Esophagus squamous epithelium (tissue), 5 donors: ENCODE measurements around the gene LRP10. TPM values are rescaled to one million over a fixed set of nuclear protein-coding genes. Genes with fewer than 3 reads are reported as not detected.
"Not testable (repeated sequence)": the region's sequence is repeated elsewhere in the genome, so short reads cannot be mapped to it uniquely, and the experiment has no call there.

Source experiments
- DNase-seq: peaks from one replicate; lab custom pipeline; 2025; lab: John Stamatoyannopoulos, UW
- H3K27ac ChIP-seq, 4 donors: fragments of 200-600 bp; sonication (generic); one replicate each; pipeline ENCODE4 v1.5.1; 2016 to 2019; ENCODE audit warnings: mild to moderate bottlenecking in 1 of 4
- H3K27me3 ChIP-seq, 4 donors: fragments of 200-600 bp; sonication (generic); 1 replicate in 3 of 4; 2 replicates in 1 of 4; pipeline versions ENCODE4 v1.5.1 to v1.6.0; 2017 to 2021; ENCODE audit warnings: antibody characterized with exemption in 1 of 4
- H3K36me3 ChIP-seq, 3 donors: fragments of 200-600 bp; sonication (generic); one replicate each; pipeline ENCODE4 v1.5.1; 2016 to 2019
- H3K4me1 ChIP-seq, 3 donors: fragments of 200-600 bp; sonication (generic); one replicate each; pipeline ENCODE4 v1.5.1; 2017 to 2019
- H3K4me3 ChIP-seq, 4 donors: fragments of 200-600 bp; sonication (generic); 1 replicate in 3 of 4; 2 replicates in 1 of 4; pipeline ENCODE4 v1.5.1; 2016 to 2019; ENCODE audit warnings: mild to moderate bottlenecking in 2 of 4, moderate library complexity in 1 of 4
- H3K9me3 ChIP-seq, 3 donors: fragments of 200-600 bp; sonication (generic); one replicate each; pipeline ENCODE4 v1.5.1; 2016 to 2019
- CTCF ChIP-seq, 6 experiments: fragments of 450-650 bp in 4 of 6; fragments of 200-600 bp in 2 of 6; sonication (generic) in 2 of 6; IDR thresholded peaks; one replicate each; pipeline ENCODE4 v1.5.1; 2016 to 2019; ENCODE audit warnings: antibody characterized with exemption in 6 of 6, mild to moderate bottlenecking in 4 of 6, moderate library complexity in 4 of 6
- POLR2A ChIP-seq, 4 donors: fragments of 450-650 bp; IDR thresholded peaks; one replicate each; pipeline ENCODE4 v1.6.1; 2017; ENCODE audit warnings: antibody characterized with exemption in 4 of 4, mild to moderate bottlenecking in 4 of 4, moderate library complexity in 3 of 4
- WGBS, 2 donors: methylation state at CpG; one replicate each; pipeline ENCODE4 v1.1.5; 2018; 5-methylcytosine and 5-hydroxymethylcytosine counted together
- intact Hi-C: fragments of 100-400 bp; cut with DNase I; formaldehyde crosslinking; loops from one replicate; pipeline ENCODE4 v1.15.0; 2022
- total RNA-seq, 4 donors: library from RNA; depleted of rRNA; stranded (reverse); fragments of >200 nt; gene quantifications; one replicate each; pipeline ENCODE4 v1.1.0, GENCODE V29; 2016
- donor health status: DM: yes; HTN: yes; CAD: no.

The LRP10 gene
- total RNA-seq, 4 donors from 2014 or later: 111 to 314 (median 128) TPM

GRCh38 chr14:22847661-22848341 is 23.7 kb upstream of the LRP10 start:
- Histone ChIP-seq H3K36me3 (peaks cover 32 to 45% (median 42%) of the 10 kb centered on the region in 3 donors), H3K4me1 (peaks cover 57 to 96% (median 69%) of the 10 kb centered on the region in 3 donors), H3K27ac (peak overlapping the region; percentile 57 to 92 (median 88)), H3K9me3 (no peaks in the 10 kb centered on the region), H3K27me3 (no peaks in the 10 kb centered on the region), H3K4me3 (peak overlapping the region in 1 of 4 donors; percentile 35)
- intact Hi-C loops: loop anchor here (10.0 kb wide), 1 partner anchor 273 kb away; no protein-coding TSS in a partner anchor
- WGBS, 2 donors: 25 to 31% methylated on average over 9 to 13 of the region's 14 CpGs
- no peak for DNase-seq
- TF ChIP-seq POLR2A (IDR thresholded peaks at IDR 0.05): no peak
- no peak for TF ChIP-seq CTCF (IDR thresholded peaks at IDR 0.05)

DNA sequence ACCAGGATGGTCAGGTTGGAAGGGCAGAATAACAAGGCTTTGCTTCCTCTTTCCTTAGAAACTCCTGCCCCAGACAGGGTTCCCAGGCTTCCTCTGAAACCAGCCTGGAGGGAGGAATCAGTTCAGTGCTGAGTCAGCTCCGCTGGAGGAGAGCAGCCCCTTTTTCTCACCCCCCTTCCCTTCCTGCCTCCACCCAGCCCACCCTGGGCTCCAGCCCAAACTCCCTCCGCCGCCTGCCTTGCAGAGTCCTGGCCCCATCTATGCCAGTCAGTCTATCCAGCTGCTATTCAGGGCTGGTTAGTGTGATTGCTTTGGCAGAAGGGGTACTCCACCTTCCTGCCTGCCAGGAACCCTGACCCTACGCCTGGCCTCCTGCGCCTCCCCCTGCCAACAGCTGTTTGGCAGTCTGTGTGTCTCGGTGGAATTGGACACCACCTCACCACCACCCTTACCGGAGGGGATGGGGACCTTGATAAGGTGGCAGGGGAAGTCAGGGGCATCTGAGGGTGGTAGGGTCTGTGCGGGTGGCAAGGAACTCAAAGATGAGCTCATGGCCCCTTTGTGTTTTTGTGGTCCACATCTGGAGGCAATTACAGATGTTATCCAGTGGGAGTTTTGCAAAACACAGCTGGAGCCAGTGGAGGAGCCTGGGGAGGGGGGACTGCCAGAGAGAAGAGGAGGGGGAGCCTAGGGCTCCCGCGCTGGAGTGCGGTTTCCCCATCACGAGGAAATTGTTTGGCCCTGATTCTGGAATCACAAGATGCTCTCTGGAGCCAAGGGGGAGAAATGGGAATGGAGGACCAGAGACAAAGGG is 23.0 kb upstream of the LRP10 start:
- H3K4me3 ChIP-seq: peak overlapping the region in 2 of 4 donors; percentile 23 to 35
- TF ChIP-seq POLR2A (IDR thresholded peaks at IDR 0.05) (no peak), CTCF (IDR thresholded peaks at IDR 0.05) (no peak)
- peaks cover 59 to 96% (median 74%) of the 10 kb centered on the region in 3 donors for H3K4me1 ChIP-seq
- peaks cover 26 to 38% (median 36%) of the 10 kb centered on the region in 3 donors for H3K36me3 ChIP-seq
- H3K27ac ChIP-seq: peak overlapping the region; percentile 57 to 92 (median 88)
- no peaks in the 10 kb centered on the region for H3K9me3 ChIP-seq
- WGBS, 2 donors: 9 to 29% methylated on average over 7 to 8 of the region's 12 CpGs
- intact Hi-C loops: loop anchor here (10.0 kb wide), 1 partner anchor 274 kb away; no protein-coding TSS in a partner anchor
- no peak for DNase-seq
- H3K27me3 ChIP-seq: no peaks in the 10 kb centered on the region

DNA sequence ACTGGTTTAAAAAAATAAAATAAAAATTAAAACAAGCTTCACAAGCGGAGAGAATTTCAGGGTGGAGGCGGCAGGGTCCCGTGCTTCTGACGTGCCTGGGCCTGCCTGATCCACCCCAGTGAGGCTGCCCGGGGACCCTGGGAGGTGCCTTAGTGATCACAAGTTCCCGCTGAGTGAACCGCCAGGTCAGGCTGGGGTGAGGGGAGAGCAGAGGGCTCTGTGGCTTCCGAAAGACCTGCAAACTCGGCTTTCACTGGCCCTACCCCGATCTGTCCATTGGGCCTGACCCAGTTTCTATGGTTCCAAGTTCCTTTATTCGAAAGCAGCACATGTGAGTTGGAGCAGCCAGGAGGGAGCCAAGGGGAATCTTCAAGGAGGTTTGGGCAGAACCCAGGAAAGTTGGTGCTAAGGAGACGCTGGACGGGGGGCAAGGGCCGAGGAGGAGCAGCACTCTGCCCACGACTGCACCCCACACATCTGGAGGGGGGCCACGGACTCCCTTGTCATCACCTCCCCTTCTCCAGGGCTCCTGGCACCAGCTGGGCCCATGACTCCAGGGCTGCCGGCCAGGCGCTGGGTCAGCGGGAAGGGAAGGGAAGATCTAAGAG is 22.2 kb upstream of the LRP10 start:
- no peaks in the 10 kb centered on the region for H3K27me3 ChIP-seq
- no peaks in the 10 kb centered on the region for H3K9me3 ChIP-seq
- intact Hi-C loops: loop anchor here (10.0 kb wide), 1 partner anchor 275 kb away; no protein-coding TSS in a partner anchor
- peaks cover 19 to 30% (median 28%) of the 10 kb centered on the region in 3 donors for H3K36me3 ChIP-seq
- H3K4me3 ChIP-seq: peak overlapping the region in 2 of 4 donors; percentile 23 to 36
- H3K4me1 ChIP-seq: peaks cover 59 to 94% (median 74%) of the 10 kb centered on the region in 3 donors
- peak overlapping the region; percentile 57 to 92 (median 88) for H3K27ac ChIP-seq
- TF ChIP-seq CTCF (IDR thresholded peaks at IDR 0.05) (no peak), POLR2A (IDR thresholded peaks at IDR 0.05) (no peak)
- WGBS, 2 donors: 11 to 55% methylated on average over 9 to 13 of the region's 19 CpGs
- DNase-seq: no peak

- H3K9me3 ChIP-seq: no peaks in the 10 kb centered on the region
- no peaks in the 10 kb centered on the region for H3K27me3 ChIP-seq
- H3K27ac ChIP-seq: peak overlapping the region; percentile 70 to 92 (median 88)
- DNase-seq: no peak
- no peak for TF ChIP-seq CTCF (IDR thresholded peaks at IDR 0.05)
- TF ChIP-seq POLR2A (IDR thresholded peaks at IDR 0.05): no peak
- 45% methylated on average over 8 of the region's 9 CpGs; no CpG with 5 or more reads in 1 of the 2 donors for WGBS, 2 donors
- intact Hi-C loops: loop anchor here (10.0 kb wide), 2 partner anchors 76 to 196 kb away; no protein-coding TSS in a partner anchor
- peaks cover 56 to 76% (median 63%) of the 10 kb centered on the region in 3 donors for H3K4me1 ChIP-seq
- peaks cover 3 to 12% (median 11%) of the 10 kb centered on the region in 3 donors for H3K36me3 ChIP-seq
- peak overlapping the region in 1 of 4 donors; percentile 13 for H3K4me3 ChIP-seq
These were observed 20.4 kb upstream of the LRP10 start for GRCh38 chr14:22850944-22851764.

DNA sequence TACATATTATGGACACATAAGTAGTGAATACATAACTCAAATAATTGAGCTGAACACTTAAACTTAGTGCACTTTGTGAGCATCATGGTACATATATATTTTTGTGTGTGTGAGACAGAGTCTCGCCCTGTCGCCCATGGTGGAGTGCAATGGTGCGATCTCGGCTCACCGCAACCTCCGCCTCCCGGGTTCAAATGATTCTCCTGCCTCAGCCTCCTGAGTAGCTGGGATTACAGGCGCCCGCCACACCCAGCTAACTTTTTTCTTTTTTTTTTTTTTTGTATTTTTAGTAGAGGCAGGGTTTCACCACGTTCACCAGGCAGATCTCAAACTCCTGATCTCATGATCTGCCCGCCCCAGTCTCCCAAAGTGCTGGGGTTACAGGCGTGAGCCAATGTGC is 19.4 kb upstream of the LRP10 start:
- H3K36me3 ChIP-seq, DNase-seq, H3K9me3 ChIP-seq, H3K27me3 ChIP-seq, H3K4me3 ChIP-seq: not testable (repeated sequence)
- H3K4me1 ChIP-seq: peaks cover 46 to 65% (median 53%) of the 10 kb centered on the region in 3 donors
- peak overlapping the region; percentile 70 to 92 (median 88) for H3K27ac ChIP-seq
- intact Hi-C loops: loop anchor here (10.0 kb wide), 2 partner anchors 77 to 197 kb away; no protein-coding TSS in a partner anchor
- 72 to 74% methylated on average over 12 of the region's 12 CpGs for WGBS, 2 donors
